LNCaP clone FGC (cell line): ENCODE results near the gene MAPK8IP2.

Source experiments
- DNase-seq: peaks from one replicate; pipeline ENCODE4 v3.0.0-alpha.2; 2011; ENCODE audit warnings: low read depth
- H3K4me3 ChIP-seq: 2 replicates; pipeline ENCODE4 v1.5.1; 2011; ENCODE audit warnings: mild to moderate bottlenecking, low read depth, low read length, control low read depth
- TF ChIP-seq, protein P1 (sequence below): IDR thresholded peaks from 2 replicates; pipeline ENCODE4 v1.5.1; 2012; ENCODE audit warnings: mild to moderate bottlenecking; ENCODE audit not compliant: control insufficient read depth, insufficient read depth; ENCODE audit errors: extremely low read depth

MAPK8IP2 gene

DNA sequence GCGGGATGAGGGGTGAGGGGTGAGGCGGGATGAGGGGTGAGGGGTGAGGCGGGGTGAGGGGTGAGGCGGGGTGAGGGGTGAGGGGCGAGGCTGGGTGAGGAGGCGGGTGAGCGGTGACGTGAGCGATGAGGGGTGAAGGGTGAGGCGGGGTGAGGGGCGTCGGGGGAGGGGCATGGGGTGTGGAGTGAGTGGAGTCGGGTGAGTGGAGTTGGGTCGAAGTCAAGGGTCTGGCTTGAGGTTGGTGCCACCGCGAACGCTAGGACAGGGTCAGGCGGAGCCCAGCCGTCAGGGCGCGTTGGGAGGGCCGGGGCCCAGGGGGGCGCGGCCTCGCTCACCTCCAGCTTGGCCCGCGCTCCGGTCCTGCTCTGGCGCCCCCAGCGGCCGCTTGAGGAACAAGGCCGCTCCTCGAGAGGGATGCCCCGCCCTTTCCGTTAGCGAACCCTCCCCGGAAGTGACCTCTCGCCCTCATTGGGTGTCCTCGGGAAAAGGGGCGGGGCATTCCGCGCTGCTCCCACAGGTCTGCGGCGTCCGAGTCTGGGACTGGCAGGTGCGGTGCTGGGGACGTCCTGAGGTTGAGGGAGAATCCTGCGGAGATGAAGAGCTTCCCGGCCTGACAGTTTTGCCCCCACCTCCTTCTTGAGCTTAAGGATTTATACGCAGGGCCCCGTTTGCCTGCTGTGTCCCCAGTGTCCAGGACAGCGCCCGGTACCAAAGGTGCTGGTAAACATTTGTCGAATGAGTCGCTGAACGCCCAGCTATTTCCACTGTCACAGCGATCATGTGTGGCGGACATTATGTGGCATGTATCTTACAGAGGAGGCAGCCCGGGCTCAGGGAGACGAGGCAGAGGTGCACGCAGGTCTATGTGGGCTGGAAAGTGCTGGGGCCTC, 37.8 kb upstream of the MAPK8IP2 start, which contains the start of gene SYCE3:
SYCE3 (minus strand) TSS at position 397 of the 890 bp plus-strand sequence. CDS start 6,514 bp downstream, outside the sequence.
- TF ChIP-seq, protein P1, sequence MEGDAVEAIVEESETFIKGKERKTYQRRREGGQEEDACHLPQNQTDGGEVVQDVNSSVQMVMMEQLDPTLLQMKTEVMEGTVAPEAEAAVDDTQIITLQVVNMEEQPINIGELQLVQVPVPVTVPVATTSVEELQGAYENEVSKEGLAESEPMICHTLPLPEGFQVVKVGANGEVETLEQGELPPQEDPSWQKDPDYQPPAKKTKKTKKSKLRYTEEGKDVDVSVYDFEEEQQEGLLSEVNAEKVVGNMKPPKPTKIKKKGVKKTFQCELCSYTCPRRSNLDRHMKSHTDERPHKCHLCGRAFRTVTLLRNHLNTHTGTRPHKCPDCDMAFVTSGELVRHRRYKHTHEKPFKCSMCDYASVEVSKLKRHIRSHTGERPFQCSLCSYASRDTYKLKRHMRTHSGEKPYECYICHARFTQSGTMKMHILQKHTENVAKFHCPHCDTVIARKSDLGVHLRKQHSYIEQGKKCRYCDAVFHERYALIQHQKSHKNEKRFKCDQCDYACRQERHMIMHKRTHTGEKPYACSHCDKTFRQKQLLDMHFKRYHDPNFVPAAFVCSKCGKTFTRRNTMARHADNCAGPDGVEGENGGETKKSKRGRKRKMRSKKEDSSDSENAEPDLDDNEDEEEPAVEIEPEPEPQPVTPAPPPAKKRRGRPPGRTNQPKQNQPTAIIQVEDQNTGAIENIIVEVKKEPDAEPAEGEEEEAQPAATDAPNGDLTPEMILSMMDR = peak; percentile 83
- H3K4me3 ChIP-seq = peak within 1 kb of the TSS; percentile 57
- peak; percentile 80 for DNase-seq

DNA sequence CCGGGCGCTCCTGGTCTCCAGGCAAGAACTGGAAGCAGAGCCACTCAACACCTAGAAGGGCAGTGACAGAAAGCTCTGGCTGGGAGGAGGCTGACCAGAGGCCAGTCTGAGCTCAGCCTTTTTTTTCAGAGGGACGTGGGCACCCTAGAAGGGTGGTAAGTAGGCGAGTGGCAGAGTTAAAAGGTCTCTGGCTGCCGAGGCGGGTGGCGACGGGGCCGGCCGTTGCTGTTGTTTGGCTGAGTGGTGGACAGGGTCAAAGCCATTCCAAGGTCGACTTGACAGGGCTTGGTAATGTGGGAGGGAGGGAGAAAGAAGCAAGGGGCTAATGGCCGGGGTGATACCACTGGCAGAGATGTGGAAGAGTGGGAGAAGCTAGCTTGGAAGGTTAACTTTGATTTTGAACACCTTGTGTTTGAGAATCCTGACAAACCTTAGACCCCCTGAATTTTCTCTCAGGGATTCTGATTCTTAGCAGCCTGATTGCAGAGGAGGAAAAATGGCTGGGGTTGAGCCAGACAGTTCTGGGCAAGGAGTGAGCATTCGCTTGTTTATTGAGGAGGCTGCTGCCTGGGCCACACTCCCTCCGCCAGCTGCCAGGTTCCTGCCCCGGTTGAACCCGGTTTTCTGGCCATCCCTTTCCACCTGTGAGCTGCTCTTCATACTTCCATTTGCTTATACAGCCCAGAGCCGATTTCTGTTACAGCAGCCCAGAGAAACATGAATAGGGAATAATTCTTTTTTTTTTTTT, 37.0 kb upstream of the MAPK8IP2 start:
- TF ChIP-seq, protein P1 = no peak
- H3K4me3 ChIP-seq = peak overlapping the region; percentile 57
- no peak for DNase-seq

DNA sequence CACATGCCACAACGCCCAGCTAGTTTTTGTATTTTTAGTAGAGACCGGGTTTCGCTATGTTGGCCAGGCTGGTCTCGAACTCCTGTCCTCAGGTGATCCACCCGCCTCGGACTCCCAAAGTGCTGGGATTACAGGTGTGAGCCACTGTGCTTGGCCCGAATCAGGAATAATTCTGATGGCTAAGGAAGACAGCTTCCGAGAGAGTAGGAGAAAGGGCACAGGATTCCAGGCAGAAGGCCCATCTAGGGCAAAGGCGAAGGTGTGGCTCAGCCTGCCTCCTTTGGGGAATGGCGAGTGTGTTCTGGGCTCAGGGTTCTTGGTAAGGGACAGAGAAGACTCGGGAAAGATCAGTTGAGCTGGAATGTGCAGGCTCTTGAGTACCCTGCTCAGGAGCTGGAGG, 36.3 kb upstream of the MAPK8IP2 start:
- DNase-seq = no peak
- TF ChIP-seq, protein P1 = no peak
- H3K4me3 ChIP-seq = no peak overlapping the region

DNA sequence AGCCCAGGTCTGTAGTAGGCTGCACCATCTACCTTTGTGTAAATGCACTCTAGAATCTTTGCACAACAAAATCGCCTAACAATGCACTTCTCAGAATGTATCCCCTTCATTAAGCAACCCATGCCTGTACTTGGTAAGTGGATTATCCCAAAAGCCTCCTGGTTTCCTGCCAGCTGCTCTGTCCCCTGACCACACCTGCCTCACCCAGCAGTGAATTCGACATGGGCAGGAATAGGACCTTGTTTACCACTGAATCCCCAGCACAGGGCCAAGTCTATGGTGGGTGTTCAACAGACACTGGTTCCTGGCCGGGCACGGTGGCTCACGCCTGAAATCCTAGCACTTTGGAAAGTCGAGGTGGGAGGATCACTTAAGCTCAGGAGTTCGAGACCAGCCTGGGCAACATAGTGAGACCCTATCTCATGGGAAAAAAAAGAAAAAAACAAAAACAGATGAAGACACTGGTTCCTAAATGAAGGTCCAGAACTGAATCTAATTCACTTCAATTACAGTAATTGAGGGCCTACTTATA, 32.8 kb upstream of the MAPK8IP2 start:
- TF ChIP-seq, protein P1 = no peak
- DNase-seq = no peak
- H3K4me3 ChIP-seq = no peak overlapping the region

DNA sequence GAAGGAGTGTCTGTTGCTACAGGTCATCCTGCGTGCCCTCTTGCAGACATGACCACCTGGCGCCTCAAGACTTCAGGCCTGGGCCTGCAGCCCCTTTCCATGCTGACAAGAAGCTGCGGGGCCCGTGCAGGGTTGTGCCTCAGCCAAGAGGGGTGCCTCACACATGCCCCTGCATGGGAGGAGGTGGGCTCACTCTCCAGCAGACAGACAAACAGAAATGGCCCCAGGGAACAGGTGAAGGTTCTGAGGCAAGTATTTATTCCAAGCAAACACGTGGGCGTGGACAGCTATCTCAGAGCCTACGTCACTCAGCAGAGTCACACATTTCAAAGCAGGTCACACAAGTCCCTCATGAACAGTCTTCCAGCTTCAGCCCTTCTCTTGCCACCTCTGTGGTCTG, 32.0 kb upstream of the MAPK8IP2 start:
- TF ChIP-seq, protein P1 = no peak
- no peak for DNase-seq

DNA sequence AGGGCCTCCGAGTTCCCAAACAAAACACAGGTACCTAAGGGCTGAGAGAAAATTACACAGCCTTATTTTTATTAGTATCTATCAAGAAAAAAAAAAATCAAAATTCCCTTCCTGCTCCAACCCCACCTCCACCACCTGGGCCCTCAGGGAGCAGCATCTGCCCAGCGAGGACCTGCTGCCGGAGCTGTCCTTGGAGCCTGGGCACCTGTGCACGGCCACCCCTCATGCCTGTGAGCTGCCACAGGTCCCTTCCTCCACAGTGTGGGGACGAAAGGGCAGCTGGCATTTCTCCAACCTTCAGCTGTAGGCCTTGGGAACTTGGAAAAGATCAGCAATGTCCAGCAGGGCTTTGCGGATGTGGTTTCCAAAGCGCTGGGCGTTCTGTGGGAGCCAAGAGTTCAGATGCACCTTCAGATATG, 31.5 kb upstream of the MAPK8IP2 start:
- no peak for DNase-seq
- H3K4me3 ChIP-seq = no peak overlapping the region
- TF ChIP-seq, protein P1 = no peak

More for the DNA sequence above, 32.0 kb upstream of the MAPK8IP2 start:
- H3K4me3 ChIP-seq = no peak overlapping the region
